ENCODE data around the gene HPRT1.
A peak's percentile ranks its signal among the peaks of the same experiment; 100 is the strongest.

The HPRT1 gene

GRCh38 chrX:134478374-134478773, 18.4 kb downstream of the HPRT1 start:
- no peak for DNase-seq (ENCODE audit: low spot score)

GRCh38 chrX:134480061-134480460, 20.1 kb downstream of the HPRT1 start:
- no peak for DNase-seq (ENCODE audit: low spot score)

- no peak for DNase-seq (ENCODE audit: low spot score)
Measured at GRCh38 chrX:134481339-134481738, 21.4 kb downstream of the HPRT1 start.

- no peak for DNase-seq (ENCODE audit: low spot score)
Measured at GRCh38 chrX:134482371-134482770, 22.4 kb downstream of the HPRT1 start.

- DNase-seq (ENCODE audit: low spot score) = peak; percentile 28
Measured at GRCh38 chrX:134484039-134484438, 24.1 kb downstream of the HPRT1 start.

GRCh38 chrX:134501941-134502340, 42.0 kb downstream of the HPRT1 start:
- no peak for DNase-seq (ENCODE audit: low spot score)

GRCh38 chrX:134502686-134503085, 42.7 kb downstream of the HPRT1 start:
- DNase-seq (ENCODE audit: low spot score) = no peak

GRCh38 chrX:134512566-134512965, 52.6 kb downstream of the HPRT1 start:
- no peak for DNase-seq (ENCODE audit: low spot score)

- DNase-seq (ENCODE audit: low spot score) = no peak
Measured at GRCh38 chrX:134513091-134513490, 53.1 kb downstream of the HPRT1 start.

GRCh38 chrX:134520860-134521390, 61.0 kb downstream of the HPRT1 start:
- peak; percentile 5 for DNase-seq (ENCODE audit: low spot score)

- no peak for DNase-seq (ENCODE audit: low spot score)
Measured at GRCh38 chrX:134524181-134524580, 64.2 kb downstream of the HPRT1 start.

- DNase-seq (ENCODE audit: low spot score) = no peak
Measured at GRCh38 chrX:134525086-134525792, 65.3 kb downstream of the HPRT1 start.

- no peak for DNase-seq (ENCODE audit: low spot score)
Measured at GRCh38 chrX:134526399-134526798, 66.4 kb downstream of the HPRT1 start.

GRCh38 chrX:134528960-134529359, 69.0 kb downstream of the HPRT1 start:
- DNase-seq (ENCODE audit: low spot score) = no peak

- DNase-seq (ENCODE audit: low spot score) = no peak
Measured at GRCh38 chrX:134529481-134529880, 69.5 kb downstream of the HPRT1 start.

GRCh38 chrX:134530845-134531244, 70.9 kb downstream of the HPRT1 start:
- DNase-seq (ENCODE audit: low spot score) = no peak

GRCh38 chrX:134533352-134533751, 73.4 kb downstream of the HPRT1 start:
- DNase-seq (ENCODE audit: low spot score) = no peak

GRCh38 chrX:134533952-134534351, 74.0 kb downstream of the HPRT1 start:
- no peak for DNase-seq (ENCODE audit: low spot score)

- no peak for DNase-seq (ENCODE audit: low spot score)
Measured at GRCh38 chrX:134537179-134537955, 77.4 kb downstream of the HPRT1 start.

- no peak for DNase-seq (ENCODE audit: low spot score)
Measured at GRCh38 chrX:134538316-134538715, 78.4 kb downstream of the HPRT1 start.

- no peak for DNase-seq (ENCODE audit: low spot score)
Measured at GRCh38 chrX:134541906-134542305, 81.9 kb downstream of the HPRT1 start.

GRCh38 chrX:134542485-134542884, 82.5 kb downstream of the HPRT1 start:
- no peak for DNase-seq (ENCODE audit: low spot score)

- no peak for DNase-seq (ENCODE audit: low spot score)
Measured at GRCh38 chrX:134543288-134543687, 83.3 kb downstream of the HPRT1 start.

All from globus pallidus (tissue), 1 donor.